HG03575 (cell line): ENCODE measurements around the gene REXO1.

ENCODE experiments used
- ATAC-seq: cut with Tn5 transposase; IDR thresholded peaks from one replicate; pipeline ENCODE4 v1.9.1; 2021; ENCODE audit not compliant: unreplicated experiment, insufficient number of reproducible peaks, low FRiP score; ENCODE audit errors: extremely low read depth

Gene REXO1

DNA sequence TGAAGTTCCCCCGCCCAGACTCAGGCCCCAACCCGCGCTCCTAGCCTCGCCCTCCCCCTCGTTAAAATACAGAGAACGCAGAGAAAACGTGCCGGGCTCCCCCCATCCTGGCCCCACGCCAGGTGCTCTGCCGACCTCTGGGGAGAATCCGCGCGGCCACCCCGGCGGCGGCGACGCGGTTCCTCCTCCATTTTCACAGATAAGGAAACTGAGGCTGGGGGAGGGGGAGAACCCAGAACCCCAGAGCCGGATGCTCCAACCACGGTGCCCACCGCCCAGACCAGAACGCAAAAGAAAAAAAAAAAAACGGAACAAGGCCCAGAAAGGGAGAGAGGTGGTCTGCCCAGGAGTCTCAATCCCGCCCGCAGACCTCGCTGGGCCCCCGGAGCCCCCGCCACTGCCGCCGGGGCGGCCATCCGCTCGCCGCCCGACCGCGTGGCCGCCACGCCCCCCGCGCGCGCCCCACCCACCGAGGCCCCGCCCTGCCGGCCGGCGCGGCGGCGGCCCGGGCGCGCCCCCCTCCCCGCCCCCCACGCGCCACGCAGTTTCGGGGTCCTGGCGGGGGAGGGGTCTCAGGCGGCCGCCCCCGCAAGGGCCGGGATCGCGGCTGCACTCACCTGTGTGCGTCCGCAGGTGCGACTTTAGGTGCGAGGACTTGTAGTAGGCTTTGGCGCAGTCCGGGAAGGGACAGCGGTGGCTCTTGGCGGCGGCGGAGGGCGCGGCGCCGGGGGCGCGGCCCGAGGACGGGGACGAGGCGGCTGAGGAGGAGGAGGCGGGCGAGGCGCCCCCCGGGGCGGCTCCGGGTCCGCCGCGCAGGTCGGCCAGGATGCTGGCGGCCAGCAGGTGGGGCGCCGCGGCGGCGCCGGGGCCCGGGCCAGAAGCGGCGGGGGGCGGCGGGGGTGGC lies 14.4 kb upstream of the REXO1 start:
- ATAC-seq = no peak

DNA sequence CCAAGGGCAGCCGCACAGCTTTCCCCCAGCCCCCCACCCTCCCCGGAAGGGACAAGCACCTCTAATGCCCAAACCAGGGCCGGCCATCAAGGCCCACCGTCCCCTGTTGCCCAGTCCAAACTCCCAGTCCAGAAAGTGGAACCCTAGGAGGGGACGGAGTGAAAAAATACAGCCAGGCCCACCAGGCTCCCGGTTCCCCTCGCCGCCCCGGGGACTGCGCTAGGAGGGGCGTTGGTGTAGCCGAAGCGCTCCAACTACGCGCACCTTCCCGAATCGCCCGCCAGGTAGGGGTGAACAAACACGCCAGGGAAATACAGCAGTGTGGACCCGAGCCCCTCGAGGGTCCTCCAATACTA lies 13.8 kb upstream of the REXO1 start:
- no peak for ATAC-seq

DNA sequence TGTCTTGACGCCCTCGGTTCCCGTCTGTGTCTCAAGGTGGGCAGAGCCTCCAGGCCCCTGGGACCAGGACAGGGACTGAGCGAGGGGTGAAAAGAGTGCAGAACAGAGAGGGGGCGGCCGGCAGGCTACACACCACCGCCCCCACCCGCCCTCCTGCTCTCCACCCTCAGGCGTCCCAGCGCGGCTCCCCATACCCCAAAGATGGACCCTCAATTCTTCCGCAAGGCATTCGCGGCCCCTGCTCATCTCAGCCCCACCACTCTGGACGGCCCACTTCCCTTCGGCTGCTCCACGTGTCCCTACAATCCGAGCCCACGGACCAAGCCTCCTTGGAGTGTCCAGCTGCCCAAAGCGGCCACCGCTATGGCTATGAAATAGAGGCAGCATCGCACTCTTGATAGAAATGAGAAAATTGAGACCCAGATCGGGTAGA lies 13.3 kb upstream of the REXO1 start:
- ATAC-seq = no peak

DNA sequence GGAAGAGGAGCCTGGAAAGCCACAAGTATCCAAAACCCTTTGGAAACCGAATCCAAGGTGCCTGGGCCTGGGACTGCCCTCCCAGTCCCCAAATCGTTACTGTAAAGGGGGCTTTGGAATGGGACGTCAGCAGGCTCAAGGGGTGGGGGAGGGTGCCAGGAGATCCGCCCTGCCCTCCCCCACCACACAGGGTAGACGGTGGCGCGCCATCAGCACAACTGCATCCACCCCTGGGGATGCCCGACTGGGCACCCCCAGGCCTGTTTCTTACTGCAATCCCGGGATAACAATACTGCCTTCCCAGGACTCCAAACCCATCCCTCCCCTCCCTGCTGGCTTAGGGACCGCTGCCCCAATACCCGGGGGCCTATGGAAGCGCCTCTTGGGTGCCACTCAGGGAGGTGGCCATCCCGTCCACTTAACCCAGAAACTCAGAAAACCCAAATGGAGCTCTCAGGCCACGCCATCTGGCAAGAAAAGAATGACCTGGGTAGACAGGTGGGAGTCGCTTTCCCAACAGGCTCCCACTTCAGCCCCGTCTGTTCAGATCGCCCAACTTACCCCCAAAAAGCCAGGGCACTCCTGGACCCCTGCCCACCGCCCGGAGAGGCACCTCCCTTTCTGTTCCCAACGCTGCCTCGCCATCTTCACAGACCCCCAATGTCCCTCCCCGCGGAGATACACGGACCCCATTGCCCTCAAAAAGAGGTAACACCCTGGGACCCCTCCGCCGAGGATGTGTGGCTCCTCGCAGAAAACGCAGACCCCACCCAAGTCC lies 12.7 kb upstream of the REXO1 start:
- no peak for ATAC-seq

DNA sequence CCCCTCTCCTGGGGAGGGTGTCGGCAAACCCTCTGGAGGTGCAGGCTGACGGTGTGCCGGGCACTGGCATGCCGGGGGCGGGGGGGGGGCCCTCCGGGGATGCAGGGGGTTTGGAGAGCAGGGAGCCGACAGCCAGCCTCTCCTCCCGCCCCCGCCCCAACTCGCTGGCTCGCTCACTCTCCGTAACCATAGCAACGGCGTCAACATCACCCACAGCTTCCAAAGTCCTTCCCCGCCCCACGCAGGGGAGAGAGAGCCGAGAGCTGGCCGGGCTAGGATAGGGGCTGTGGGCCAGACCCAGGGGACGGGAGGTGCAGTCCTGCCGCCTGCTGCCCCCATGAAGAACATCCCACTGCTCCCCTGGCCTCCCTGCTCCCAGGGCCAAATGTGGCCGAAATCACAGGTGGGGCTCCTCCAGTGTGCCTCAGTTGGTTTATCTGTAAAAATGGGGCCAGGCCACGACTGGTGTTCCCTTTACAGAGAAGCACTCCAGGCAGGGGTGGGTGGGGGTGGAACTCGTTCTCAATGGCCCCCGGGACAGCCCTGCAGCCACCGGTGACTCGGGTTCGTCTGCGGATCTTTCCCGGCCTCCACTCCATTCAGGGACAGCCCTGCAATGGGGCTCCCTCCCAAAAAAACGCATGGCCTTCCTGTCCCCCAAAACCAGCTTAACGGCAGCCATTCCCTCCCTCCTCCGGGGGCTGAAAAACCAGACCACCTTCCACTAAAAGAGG lies 11.9 kb upstream of the REXO1 start:
- ATAC-seq = no peak

DNA sequence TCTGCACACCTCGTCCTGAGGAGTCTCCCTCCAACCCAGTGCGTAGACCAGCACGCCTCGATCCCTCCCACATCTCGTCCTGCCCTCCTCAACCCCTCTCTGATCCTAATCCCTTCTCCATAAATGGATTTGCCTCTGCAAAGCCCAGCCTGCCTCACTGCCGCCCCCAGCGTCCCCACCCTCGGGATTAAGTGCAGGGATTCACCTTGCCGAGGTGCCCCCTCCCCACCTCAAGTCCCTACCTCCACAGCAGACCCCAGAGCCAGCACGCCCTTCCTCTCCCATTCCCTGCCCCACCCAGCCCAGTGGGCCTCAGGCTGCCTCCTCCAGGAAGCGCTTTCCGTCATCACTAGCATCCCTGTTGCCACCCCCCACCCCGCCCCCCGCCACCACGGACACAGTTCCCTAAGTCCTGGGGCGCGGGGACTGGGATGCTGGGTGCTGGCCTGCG lies 11.1 kb upstream of the REXO1 start:
- no peak for ATAC-seq

DNA sequence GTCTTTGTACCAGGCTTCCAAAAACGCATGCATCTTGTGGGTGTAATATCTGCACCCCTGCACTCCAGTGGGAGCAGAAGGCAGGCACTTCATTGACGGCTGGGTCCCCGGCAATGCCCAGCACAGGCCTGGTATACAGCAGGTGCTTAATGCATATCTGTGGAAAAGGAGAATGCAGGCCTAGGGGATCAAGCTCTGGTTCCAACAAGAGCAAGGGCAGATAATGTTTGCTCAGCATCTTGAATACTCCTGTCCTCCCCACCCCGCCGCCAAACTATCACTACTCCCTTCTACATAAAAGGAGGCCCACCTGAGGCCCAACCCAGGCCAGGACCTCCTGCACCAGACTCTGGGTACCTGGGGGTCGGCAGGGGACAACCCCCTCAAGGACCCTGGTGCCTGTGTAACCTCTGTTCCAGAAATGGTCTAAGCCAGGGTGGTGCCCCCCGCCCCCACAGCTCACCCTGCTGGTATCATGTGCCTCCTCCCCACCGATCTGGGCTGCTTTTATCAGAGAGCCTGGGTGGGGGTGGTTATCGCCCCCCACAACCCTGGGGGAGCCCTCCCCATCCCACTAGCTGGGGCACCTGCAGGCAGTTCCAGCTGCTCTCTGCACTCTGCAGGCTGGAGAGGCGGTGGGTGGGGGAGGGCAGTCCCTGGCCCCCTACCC lies 10.3 kb upstream of the REXO1 start:
- ATAC-seq = no peak

DNA sequence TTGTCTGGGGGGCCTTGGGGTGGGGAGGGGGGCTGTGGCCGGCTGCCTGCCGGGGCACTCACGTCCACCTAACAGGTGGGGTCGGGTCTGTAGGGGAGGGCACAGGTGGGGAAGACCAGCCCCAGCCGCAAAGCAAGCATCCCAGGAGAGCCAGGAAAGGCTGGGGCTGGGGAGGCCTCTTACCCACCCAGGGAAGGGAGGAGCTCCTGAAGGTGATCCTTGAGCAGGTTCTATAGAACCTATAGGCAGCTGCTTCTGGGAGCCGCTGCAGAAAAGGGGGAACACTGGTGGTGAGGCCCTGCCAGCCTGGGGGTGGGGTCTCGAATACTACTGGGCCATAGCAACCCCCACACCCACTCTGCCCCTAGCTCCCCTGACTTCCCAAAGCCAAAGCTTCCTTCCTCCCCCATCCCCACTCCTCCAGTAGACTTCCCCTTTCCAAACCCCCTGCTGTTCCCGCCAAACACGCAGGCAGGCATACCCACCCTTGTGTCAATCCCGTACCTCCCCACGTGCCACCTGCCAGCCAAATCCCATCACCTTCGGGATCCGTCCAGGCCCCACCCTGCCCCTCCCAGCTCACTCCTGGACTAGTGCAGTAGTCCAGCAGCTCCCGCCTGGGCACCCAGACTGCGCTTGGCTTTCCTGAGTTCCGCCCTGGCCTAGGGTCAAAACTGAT lies 9.5 kb upstream of the REXO1 start:
- ATAC-seq = no peak

DNA sequence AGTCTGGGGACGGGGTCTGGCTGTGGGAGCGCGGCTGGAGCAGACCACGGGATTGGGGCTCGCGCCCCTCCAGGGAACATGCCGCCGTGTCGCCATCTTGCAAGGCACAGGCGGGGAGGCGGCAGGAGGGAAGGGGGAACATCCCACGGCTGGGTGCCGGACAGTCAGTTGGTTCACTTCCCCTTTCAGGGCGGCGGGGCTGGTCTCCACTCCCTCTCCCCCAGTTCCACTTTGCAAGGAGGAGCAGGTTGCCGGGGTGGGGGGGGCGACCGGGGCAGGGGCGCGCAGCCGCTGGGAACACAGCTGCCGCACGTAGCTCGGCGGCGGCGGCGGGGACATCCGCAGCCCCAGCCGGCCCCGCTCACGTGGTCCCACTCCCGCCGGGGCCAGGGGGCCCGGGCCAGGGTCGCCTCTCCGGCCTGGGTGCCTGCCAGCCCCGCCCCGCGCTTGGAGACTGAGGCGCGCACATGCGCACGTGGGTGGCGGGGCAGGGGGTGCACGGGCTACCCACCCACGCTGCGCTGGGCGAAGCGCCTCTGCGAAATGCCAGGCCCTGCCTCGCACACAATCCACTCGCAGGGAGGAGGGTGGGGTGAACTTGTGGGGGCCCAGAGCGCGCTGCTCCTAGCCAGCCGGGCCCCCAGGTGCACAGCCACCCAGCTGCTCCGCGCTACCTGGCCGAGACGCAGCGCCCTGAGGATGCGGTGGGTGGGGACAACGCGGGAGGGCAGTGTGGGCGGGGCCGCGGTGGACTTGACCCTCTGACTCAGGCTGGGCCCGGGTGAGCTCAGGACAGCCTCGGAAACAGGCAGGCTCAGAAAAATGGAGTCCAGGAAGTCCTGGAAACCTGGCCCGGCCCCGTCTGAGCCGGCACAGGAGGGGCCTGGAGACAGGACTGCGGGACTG lies 8.7 kb upstream of the REXO1 start:
- no peak for ATAC-seq

DNA sequence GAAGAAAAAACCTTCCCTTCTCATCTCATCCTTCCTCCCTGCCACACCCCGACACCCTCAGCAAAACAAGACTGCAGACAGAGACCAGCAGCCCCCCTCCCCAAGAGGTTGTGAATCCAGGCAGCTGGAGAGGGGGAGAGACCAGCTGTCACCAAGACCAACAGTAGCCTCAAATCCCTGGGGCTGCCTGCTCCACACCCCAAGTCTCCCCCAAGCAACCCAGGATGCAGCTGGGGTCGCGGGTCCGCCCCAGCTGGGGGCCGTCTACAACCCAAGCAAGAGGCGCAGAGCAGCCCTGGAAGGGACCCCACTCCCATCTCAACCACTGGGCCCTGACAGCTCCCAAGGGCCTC lies 8.0 kb upstream of the REXO1 start:
- ATAC-seq = no peak

DNA sequence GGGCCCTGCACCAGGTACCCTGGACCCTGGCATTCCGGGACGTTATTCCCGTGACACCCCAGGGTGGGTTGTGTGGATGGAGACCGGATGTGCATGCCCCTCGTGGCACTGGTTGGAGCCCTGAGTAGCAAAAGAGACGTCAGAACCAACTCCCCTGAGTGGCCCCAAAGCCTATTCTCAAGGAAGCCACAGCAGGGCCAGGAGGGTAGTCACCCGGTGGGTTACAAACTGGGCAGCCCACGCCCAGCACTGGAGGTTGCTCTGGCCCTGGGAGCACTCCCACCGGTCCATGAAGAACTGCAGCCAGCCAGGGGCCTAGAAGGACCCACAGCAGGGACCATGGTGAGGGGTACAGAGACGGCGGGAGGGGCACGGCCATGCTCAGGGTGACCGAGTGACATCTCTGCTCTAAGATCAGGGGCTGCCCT lies 7.6 kb upstream of the REXO1 start:
- ATAC-seq = no peak

DNA sequence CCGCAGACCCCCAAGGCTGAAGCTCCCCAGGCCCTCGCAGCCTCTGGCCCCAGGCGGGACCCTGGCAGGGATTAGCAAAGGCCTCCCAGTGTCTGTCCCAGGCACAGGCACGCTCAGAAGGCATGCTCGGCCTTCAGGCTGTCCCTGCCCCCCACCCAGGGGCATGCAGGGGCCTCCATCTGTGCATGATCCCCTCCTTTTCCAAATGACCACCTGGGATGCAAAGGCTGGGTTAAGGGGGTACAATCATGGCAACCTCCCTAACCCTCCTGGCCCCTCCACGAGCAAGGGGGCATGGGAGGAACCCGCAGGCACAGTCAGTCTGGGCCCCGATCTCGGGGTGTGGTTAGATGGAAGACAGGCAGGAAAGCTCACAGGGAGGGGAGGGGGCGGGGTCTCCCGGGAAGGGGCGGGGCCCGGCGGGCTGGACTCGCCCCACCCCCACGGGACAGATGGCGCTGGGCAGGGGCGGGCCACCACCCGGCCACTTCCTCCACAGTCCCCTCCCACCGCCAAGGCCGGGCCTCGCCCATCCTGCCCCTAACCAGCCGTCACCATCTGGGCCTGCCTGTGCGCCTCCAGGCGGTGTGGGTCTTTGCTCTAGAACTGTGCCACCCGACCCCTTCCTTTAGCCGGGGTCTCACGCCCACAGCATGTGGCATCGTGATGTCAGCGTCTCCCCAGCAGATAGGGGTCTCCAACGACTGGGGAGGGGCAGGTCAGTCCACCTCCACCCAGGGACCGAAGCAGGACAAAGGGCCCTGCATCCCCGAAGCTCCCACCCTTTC lies 7.0 kb upstream of the REXO1 start:
- no peak for ATAC-seq

DNA sequence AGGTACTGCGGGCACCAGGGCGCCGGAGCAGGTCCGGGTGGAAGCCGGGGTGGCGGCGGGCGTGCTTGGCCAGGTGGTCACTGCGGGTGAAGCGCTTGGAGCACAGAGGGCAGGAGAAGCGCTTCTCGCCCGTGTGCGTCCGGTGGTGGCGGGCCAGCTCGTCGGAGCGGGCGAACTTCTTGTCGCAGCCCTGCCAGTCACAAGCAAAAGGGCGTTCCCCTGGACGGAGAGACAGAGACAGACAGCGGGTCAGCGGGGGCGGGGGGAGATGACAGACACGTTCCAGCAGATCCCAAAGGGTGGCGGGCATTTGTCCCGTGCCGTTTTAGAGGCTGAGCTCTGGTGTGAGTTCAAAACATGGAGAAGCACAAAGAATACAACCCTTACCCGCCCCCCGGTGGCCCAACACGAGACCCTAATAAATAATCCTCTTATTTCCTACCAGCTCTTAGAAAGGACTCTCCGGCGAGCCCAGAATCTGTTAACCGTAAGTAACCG lies 6.3 kb upstream of the REXO1 start:
- ATAC-seq = no peak

DNA sequence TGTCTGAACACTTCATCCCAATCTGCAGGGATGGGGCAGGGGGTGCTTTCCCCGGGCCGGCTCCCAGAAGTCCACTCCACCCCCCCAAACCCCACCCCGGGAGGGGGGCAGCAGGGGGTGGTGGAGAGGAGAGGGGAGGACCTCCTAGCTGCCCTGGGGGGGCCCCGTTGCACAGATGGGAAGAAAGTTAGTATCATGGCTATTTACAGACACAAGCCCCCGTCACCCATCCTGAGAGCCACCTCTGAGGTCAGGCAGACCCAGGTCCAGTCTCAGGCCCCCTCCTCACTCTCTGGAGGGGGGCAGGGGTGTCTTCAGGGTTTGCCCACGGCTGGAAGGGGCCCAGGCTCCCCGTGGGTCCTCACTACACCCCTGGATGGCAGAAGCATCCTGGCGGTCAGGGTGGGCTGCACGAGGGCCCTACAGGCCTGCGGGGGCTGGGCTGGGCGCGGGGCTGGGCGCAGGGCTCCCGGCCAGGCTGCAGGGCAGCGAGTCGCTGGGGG lies 5.8 kb upstream of the REXO1 start:
- ATAC-seq = no peak

DNA sequence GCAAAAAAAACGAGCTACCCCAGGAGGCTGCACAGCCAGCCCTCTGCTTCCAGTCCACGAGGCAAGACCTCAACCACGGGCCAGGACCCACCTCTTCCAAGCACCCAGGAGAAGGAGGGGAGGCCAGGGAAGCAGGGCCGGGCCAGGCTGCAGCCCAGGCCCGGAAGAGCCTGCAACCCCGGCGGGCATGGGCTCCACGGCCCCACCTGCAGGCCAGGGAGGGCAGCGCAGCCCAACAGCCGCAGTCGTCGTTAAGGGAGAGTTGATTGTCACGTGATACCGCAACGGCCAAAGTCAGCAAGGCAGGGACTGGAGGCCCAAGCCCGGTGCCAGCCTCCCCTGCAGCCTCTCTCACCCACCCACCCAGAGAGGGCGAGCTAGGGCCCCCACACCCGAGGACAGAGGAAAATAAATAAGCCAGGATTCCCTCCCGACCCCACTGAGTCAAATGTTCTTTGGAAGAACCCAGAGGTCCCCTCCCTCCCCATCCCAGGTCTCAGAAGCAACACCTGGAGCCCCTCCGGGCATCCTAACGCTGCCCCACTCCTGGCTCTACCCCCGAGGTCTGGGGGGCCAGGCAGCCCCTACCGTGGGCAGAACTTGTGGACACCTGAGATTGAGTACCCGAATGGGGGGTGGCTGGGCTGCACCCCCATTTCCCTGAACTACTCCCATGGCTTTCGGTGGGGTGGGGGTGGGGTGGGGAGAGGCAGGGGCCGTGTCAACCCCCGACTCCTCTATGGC lies 5.2 kb upstream of the REXO1 start:
- ATAC-seq = no peak

DNA sequence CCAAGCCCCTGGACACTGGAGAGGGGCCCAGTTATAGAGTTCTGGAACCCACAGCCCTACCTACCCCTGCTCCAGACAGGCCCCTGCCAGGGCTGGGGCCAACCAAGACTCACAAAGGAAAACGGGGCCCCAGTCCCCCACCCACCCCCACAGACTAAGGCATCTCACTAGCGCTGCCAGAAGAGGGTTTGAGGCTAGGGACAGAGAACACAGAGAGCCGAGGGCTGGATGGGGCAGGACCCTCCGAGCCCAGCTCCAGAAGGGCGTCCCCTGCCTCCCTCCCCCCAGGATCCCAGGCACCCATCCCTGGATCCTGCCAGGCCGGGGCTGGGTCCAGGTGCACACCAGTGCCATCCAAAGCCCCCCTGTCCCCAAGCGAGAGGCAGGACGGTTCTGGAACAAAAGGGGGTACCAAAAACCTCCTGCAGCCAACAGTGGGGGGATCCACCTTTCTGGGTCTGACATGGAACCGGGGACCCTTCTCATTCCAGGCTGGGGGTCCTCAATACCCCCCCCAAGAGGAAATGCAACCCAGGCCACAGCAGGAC lies 4.4 kb upstream of the REXO1 start:
- ATAC-seq = no peak
